Calu3 (cell line): Measurements from ENCODE around the gene DHX29. TPM values are rescaled to one million over a fixed set of nuclear protein-coding genes. Genes with fewer than 3 reads are reported as not detected.

ENCODE experiments used
- BruUV-seq: library from RNA; stranded (reverse); fragments of 400-500 nt; replicated peaks from 2 replicates; lab custom pipeline; 2021; lab: Mats Ljungman, UMichigan
- CTCF ChIA-PET: fragments of 300-600 bp; sonication (Branson Sonifier 250); formaldehyde crosslinking; loops from one replicate; lab custom pipeline; 2022; ENCODE audit warnings: antibody characterized with exemption; lab: Charles Lee
- DNase-seq: peaks from one replicate; pipeline ENCODE4 v3.0.0; 2022
- H3K27ac Mint-ChIP-seq: one replicate; pipeline ENCODE4 v1.8.0; 2022; ENCODE audit warnings: mixed read lengths; ENCODE audit not compliant: unreplicated experiment
- H3K27me3 Mint-ChIP-seq: one replicate; pipeline ENCODE4 v1.8.0; 2022; ENCODE audit warnings: mixed read lengths; ENCODE audit not compliant: unreplicated experiment
- H3K36me3 Mint-ChIP-seq: one replicate; pipeline ENCODE4 v1.8.0; 2022; ENCODE audit warnings: mild to moderate bottlenecking, moderate library complexity, mixed read lengths; ENCODE audit not compliant: insufficient read depth, unreplicated experiment
- H3K4me1 Mint-ChIP-seq: one replicate; pipeline ENCODE4 v1.8.0; 2022; ENCODE audit warnings: mild to moderate bottlenecking, low read depth, mixed read lengths; ENCODE audit not compliant: unreplicated experiment
- H3K4me3 Mint-ChIP-seq: one replicate; pipeline ENCODE4 v1.8.0; 2022; ENCODE audit warnings: mild to moderate bottlenecking, low read depth, moderate library complexity, mixed read lengths; ENCODE audit not compliant: unreplicated experiment
- H3K9me3 Mint-ChIP-seq: one replicate; pipeline ENCODE4 v1.8.0; 2022; ENCODE audit warnings: low read depth, mixed read lengths; ENCODE audit not compliant: unreplicated experiment
- CTCF ChIP-seq: fragments of 200-600 bp; IDR thresholded peaks from one replicate; pipeline ENCODE4 v1.8.0; 2022; ENCODE audit warnings: antibody characterized with exemption; ENCODE audit not compliant: unreplicated experiment
- intact Hi-C: fragments of 100-400 bp; cut with micrococcal nuclease; formaldehyde crosslinking; loops from one replicate; pipeline ENCODE4 v1.10.0; 2022; ENCODE audit not compliant: unreplicated experiment
- total RNA-seq: library from RNA; stranded (reverse); gene quantifications from 2 replicates; pipeline ENCODE4 v1.2.3, GENCODE V29; 2022

Gene DHX29
- total RNA-seq, 1 experiment from 2014 or later: 17.2 TPM

- peaks cover 25% of the 10 kb centered on the region for H3K36me3 Mint-ChIP-seq
- H3K9me3 Mint-ChIP-seq: no peaks in the 10 kb centered on the region
- intact Hi-C loops: no loop called here
- no peak overlapping the region for H3K4me3 Mint-ChIP-seq
- H3K27ac Mint-ChIP-seq: no peak overlapping the region
- CTCF ChIA-PET: interaction anchor here (0.6 kb wide), 1 partner anchor 8 kb away, joined by 3 read pairs; no protein-coding TSS in a partner anchor
- no peak for DNase-seq
- no peak for TF ChIP-seq CTCF
- H3K27me3 Mint-ChIP-seq: no peaks in the 10 kb centered on the region
- H3K4me1 Mint-ChIP-seq: peaks cover 31% of the 10 kb centered on the region
- BruUV-seq: no TSS peak
Observed at GRCh38 chr5:55223812-55224240, 83.7 kb downstream of the DHX29 start.

GRCh38 chr5:55222985-55223811, 84.3 kb downstream of the DHX29 start:
- BruUV-seq: no TSS peak
- CTCF ChIA-PET: interaction anchor here (0.6 kb wide), 1 partner anchor 9 kb away, joined by 3 read pairs; no protein-coding TSS in a partner anchor
- intact Hi-C loops: no loop called here
- DNase-seq: no peak
- Mint-ChIP-seq H3K9me3 (no peaks in the 10 kb centered on the region), H3K4me1 (peaks cover 31% of the 10 kb centered on the region), H3K4me3 (no peak overlapping the region), H3K27me3 (no peaks in the 10 kb centered on the region), H3K27ac (no peak overlapping the region), H3K36me3 (peaks cover 26% of the 10 kb centered on the region)
- TF ChIP-seq CTCF: no peak

GRCh38 chr5:55222092-55222984, 85.2 kb downstream of the DHX29 start:
- Mint-ChIP-seq H3K27ac (no peak overlapping the region), H3K4me1 (peaks cover 25% of the 10 kb centered on the region), H3K9me3 (no peaks in the 10 kb centered on the region), H3K4me3 (no peak overlapping the region), H3K36me3 (peaks cover 18% of the 10 kb centered on the region), H3K27me3 (no peaks in the 10 kb centered on the region)
- TF ChIP-seq CTCF: no peak
- intact Hi-C loops: no loop called here
- CTCF ChIA-PET: no interaction called here
- no TSS peak for BruUV-seq
- DNase-seq: no peak

DNA sequence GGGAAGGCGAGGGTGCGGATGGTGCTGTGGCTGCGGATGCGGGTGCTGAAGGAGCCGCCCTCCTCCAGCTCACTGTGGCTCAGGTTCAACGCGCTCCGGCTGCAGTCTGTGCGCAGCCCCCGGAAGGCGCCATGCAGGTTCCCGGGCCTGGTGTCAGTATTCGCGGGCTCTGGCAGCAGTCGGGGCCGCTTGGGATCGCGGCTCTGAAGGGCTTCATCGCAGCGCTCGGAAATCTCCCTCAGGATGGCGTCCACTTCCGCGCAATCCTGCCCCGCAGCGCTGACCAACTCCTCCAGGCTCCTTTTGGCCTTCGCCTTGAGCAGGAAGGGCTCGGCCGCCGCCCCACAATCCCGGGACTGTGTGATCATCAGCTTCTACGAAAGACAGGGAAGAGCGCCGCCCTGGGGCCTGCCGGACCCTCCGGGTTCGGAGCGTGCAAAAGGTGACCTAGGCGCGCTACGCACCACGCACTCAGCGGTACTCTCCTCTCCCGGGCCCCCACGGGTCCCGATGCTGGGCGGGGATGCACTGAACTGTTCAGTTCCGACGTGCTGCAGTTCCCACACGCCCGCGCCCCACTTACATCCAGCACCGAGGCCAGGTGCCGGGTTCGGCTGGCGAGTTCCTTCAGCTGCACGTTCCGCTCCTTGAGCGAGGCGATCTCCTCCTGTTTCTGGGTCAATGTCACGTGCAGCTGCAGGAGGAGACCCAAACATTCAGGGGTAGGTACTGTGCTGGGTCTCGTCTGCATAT, 86.9 kb downstream of the DHX29 start:
- no TSS peak for BruUV-seq
- Mint-ChIP-seq H3K4me1 (peaks cover 17% of the 10 kb centered on the region), H3K36me3 (peaks cover 6% of the 10 kb centered on the region), H3K27ac (no peak overlapping the region), H3K4me3 (no peak overlapping the region), H3K27me3 (no peaks in the 10 kb centered on the region), H3K9me3 (no peaks in the 10 kb centered on the region)
- intact Hi-C loops: no loop called here
- CTCF ChIA-PET: no interaction called here
- DNase-seq: no peak
- TF ChIP-seq CTCF: no peak
